Measurements from ENCODE around the gene GTF2IRD1. TPM values are rescaled to one million over a fixed set of nuclear protein-coding genes. Genes with fewer than 3 reads are reported as not detected.

GTF2IRD1 gene
- total and polyA plus RNA-seq, 9 of the 15 experiments (the other 6 are each of a cell fraction or from before 2014, with no cell fraction given), result 9.1 to 30.2 (median 14.0) TPM

GRCh38 chr7:74498996-74499834, 45.5 kb downstream of the GTF2IRD1 start:
- in situ Hi-C loops (cut with MboI), result no loop called here
- Histone ChIP-seq H3K9me3 (replicated peaks; ENCODE audit: control insufficient read depth, insufficient read depth, low read depth, low read length) (no peaks in the 10 kb centered on the region), H3K4me1 (replicated peaks in 1 of 2; ENCODE audit: control insufficient read depth in 2 of 2, insufficient read depth in 2 of 2, low read length in 2 of 2) (peaks cover 0 to 18% of the 10 kb centered on the region in 2 experiments; a peak in 2 of 5 replicates), H3K4me2 (ENCODE audit: insufficient read depth, low read length) (no peak overlapping the region), H3K27ac (ENCODE audit: extremely low read depth, low read depth, low read length) (no peak overlapping the region), H2AFZ (ENCODE audit: low read depth, low read length) (no peak overlapping the region), H4K20me1 (replicated peaks; ENCODE audit: control insufficient read depth, insufficient read depth, low read length) (peaks cover 12% of the 10 kb centered on the region; the same call in 1 of the 2 replicates), H3K79me2 (ENCODE audit: control insufficient read depth, insufficient read depth, low read length) (no peaks in the 10 kb centered on the region), H3K9me1 (ENCODE audit: control insufficient read depth, insufficient read depth, low read length) (no peaks in the 10 kb centered on the region), H3K4me3 (no peak overlapping the region), H3K27me3 (ENCODE audit: control insufficient read depth in 2 of 2, insufficient read depth in 2 of 2, low read length in 2 of 2) (no peaks in the 10 kb centered on the region), H3K36me3 (ENCODE audit: control insufficient read depth, insufficient read depth, low read length) (peaks cover 2% of the 10 kb centered on the region; the same call in 1 of the 3 replicates), H3K9ac (ENCODE audit: insufficient read depth in 1 of 2, low read depth in 2 of 2, low read length in 2 of 2) (peak overlapping the region in 1 of 2 experiments; percentile 79; a peak in 1 of 4 replicates)
- ATAC-seq (peak; percentile 53), DNase-seq (ENCODE audit: extremely low read depth in 1 of 4, low spot score in 3 of 4) (no peak), FAIRE-seq (no peak)
- WGBS (ENCODE audit: insufficient coverage, low coverage, missing lambda C conversion rate), result 65% methylated on average over 8 of the region's 8 CpGs
- CTCF ChIA-PET (ENCODE audit: low intra/inter-chr PET ratio), result interaction anchor here (0.6 kb wide), 1 partner anchor 35 kb away, joined by 4 read pairs; no protein-coding TSS in a partner anchor
- POLR2A ChIA-PET, result interaction anchor here (0.8 to 1.2 kb wide), 4 partner anchors 12 to 324 kb away, joined by 3 to 7 read pairs (median 3); no protein-coding TSS in a partner anchor
- intact Hi-C loops (cut with micrococcal nuclease), result no loop called here
- BruUV-seq (replicated peaks), result no TSS peak
- peak; percentile 61; the same call in 1 of the 2 replicates for TF ChIP-seq NFRKB (IDR thresholded peaks at IDR 0.05; ENCODE audit: low read depth)
- TF ChIP-seq GATAD2A (IDR thresholded peaks at IDR 0.05), result 0 out of 2 replicates have a peak, but pooled peaks have one; percentile 21
- TF ChIP-seq ARID3B (CRISPR knock-in tag; IDR thresholded peaks at IDR 0.05; ENCODE audit: borderline replicate concordance), result no peak
- TF ChIP-seq HNRNPH1 (optimal IDR thresholded peaks at IDR 0.05; ENCODE audit: low read depth, low read length), result no peak
- TF ChIP-seq TSC22D4 (tag; IDR thresholded peaks at IDR 0.05), result 0 out of 2 replicates have a peak, but pooled peaks have one; percentile 49
- TF ChIP-seq SMAD3 (CRISPR knock-in tag; conservative IDR thresholded peaks at IDR 0.05), result no peak
- TF ChIP-seq SMAD4 (CRISPR knock-in tag; conservative IDR thresholded peaks at IDR 0.05), result no peak
- peak; percentile 99 for TF ChIP-seq ZNF24 (IDR thresholded peaks at IDR 0.05)
- no peak for TF ChIP-seq ZNF3 (CRISPR knock-in tag; IDR thresholded peaks at IDR 0.05)
- TF ChIP-seq ZNF512 (tag; IDR thresholded peaks at IDR 0.05), result peak; percentile 50; the same call in 1 of the 2 replicates
- no peak for TF ChIP-seq GMEB1 (CRISPR knock-in tag; IDR thresholded peaks at IDR 0.05)
- TF ChIP-seq NCOA4 (IDR thresholded peaks at IDR 0.05; ENCODE audit: partially characterized antibody), result no peak
- 0 out of 4 replicates have a peak, but pooled peaks of 1 of the 2 experiments have one; percentile 18 for TF ChIP-seq FOXK2 (conservative IDR thresholded peaks at IDR 0.05 in 1 of 2, IDR thresholded peaks at IDR 0.05 in 1 of 2; ENCODE audit: low read depth in 2 of 2)
- TF ChIP-seq KDM1A (IDR thresholded peaks at IDR 0.05), result peak in 1 of 2 experiments; percentile 58; a peak in 1 of 4 replicates
- TF ChIP-seq ZNF75A (CRISPR knock-in tag; IDR thresholded peaks at IDR 0.05), result no peak
- TF ChIP-seq TCF3 (CRISPR knock-in tag; IDR thresholded peaks at IDR 0.05), result no peak
- no peak for TF ChIP-seq RBM39 (optimal IDR thresholded peaks at IDR 0.05; ENCODE audit: low read depth, low read length)
